Prostate gland (tissue), 2 donors: Measurements from ENCODE around the gene LRRC8E.

Experiments used
- POLR2A ChIP-seq: fragments of 450-650 bp; IDR thresholded peaks from one replicate; pipeline ENCODE4 v1.6.1; 2016; ENCODE audit warnings: antibody characterized with exemption, mild to moderate bottlenecking
- POLR2AphosphoS5 ChIP-seq: sonication (generic); formaldehyde crosslinking; IDR thresholded peaks from one replicate; pipeline ENCODE4 v1.6.1; 2017; ENCODE audit warnings: antibody characterized with exemption
- TF ChIP-seq, protein P1 (sequence below), 4 experiments: fragments of 200-600 bp in 2 of 4; fragments of 450-650 bp in 2 of 4; sonication (generic) in 2 of 4; IDR thresholded peaks; 1 replicate in 3 of 4; 2 replicates in 1 of 4; pipeline ENCODE4 v1.5.1; 2016 to 2019; ENCODE audit warnings: antibody characterized with exemption in 4 of 4, mild to moderate bottlenecking in 2 of 4, moderate library complexity in 2 of 4

DNA sequence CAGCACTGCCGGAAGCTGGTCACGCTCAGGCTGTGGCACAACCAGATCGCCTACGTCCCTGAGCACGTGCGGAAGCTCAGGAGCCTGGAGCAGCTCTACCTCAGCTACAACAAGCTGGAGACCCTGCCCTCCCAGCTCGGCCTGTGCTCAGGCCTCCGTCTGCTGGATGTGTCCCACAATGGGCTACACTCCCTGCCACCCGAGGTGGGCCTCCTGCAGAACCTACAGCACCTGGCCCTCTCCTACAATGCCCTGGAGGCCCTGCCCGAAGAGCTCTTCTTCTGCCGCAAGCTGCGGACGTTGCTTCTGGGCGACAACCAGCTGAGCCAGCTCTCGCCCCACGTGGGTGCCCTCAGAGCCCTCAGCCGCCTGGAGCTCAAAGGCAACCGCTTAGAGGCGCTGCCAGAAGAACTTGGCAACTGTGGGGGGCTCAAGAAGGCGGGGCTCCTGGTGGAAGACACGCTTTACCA lies 12.1 kb downstream of the LRRC8E start:
- TF ChIP-seq, protein P1, sequence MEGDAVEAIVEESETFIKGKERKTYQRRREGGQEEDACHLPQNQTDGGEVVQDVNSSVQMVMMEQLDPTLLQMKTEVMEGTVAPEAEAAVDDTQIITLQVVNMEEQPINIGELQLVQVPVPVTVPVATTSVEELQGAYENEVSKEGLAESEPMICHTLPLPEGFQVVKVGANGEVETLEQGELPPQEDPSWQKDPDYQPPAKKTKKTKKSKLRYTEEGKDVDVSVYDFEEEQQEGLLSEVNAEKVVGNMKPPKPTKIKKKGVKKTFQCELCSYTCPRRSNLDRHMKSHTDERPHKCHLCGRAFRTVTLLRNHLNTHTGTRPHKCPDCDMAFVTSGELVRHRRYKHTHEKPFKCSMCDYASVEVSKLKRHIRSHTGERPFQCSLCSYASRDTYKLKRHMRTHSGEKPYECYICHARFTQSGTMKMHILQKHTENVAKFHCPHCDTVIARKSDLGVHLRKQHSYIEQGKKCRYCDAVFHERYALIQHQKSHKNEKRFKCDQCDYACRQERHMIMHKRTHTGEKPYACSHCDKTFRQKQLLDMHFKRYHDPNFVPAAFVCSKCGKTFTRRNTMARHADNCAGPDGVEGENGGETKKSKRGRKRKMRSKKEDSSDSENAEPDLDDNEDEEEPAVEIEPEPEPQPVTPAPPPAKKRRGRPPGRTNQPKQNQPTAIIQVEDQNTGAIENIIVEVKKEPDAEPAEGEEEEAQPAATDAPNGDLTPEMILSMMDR (IDR thresholded peaks at IDR 0.05) = no peak
- no peak for TF ChIP-seq POLR2A
- no peak for TF ChIP-seq POLR2AphosphoS5
